SK-N-SH (cell line): ENCODE results near the gene ATP6V0E1. TPM values are rescaled to one million over a fixed set of nuclear protein-coding genes. Genes with fewer than 3 reads are reported as not detected.

Experiments used
- CTCF ChIA-PET: fragments of 300-600, 350-600 bp; formaldehyde crosslinking; extraction: SDS; loops from one replicate; lab custom pipeline; 2021; lab: Yijun Ruan, JAX
- POLR2A ChIA-PET: fragments of 350-600 bp; sonication (Branson Sonifier 250); formaldehyde crosslinking; extraction: SDS; loops from one replicate; lab custom pipeline; 2020; ENCODE audit warnings: antibody characterized with exemption, inconsistent platforms; lab: Yijun Ruan, JAX
- DNase-seq: peaks from one replicate; pipeline ENCODE4 v3.0.0; 2012
- H2AFZ ChIP-seq: fragments of 200-600 bp; sonication (generic); 2 replicates; pipeline ENCODE4 v1.8.1; 2016; ENCODE audit warnings: antibody characterized with exemption, mild to moderate bottlenecking, low read depth
- H3F3A ChIP-seq: fragments of 200-600 bp; sonication (generic); replicated peaks from 2 replicates; pipeline ENCODE3; 2016; ENCODE audit warnings: antibody characterized with exemption, mild to moderate bottlenecking; ENCODE audit not compliant: insufficient read depth
- H3K27ac ChIP-seq, 2 experiments: fragments of 200-500 bp in 1 of 2; fragments of 200-600 bp in 1 of 2; sonication (Bioruptor generic) in 1 of 2; sonication (generic), shearing (Covaris generic) in 1 of 2; 2 replicates each; pipeline versions ENCODE4 v1.5.1 to v1.6.1; 2014 to 2016; ENCODE audit warnings: low read depth in 2 of 2, inconsistent platforms in 1 of 2, low read length in 1 of 2, mild to moderate bottlenecking in 1 of 2, mixed read lengths in 1 of 2
- H3K27me3 ChIP-seq: fragments of 200-600 bp; sonication (generic), shearing (Covaris generic); 2 replicates; pipeline ENCODE4 v1.6.1; 2016; ENCODE audit warnings: mixed run types; ENCODE audit not compliant: insufficient read depth
- H3K36me3 ChIP-seq, 2 experiments: fragments of 200-500 bp in 1 of 2; fragments of 200-600 bp in 1 of 2; sonication (Bioruptor generic) in 1 of 2; sonication (generic) in 1 of 2; replicated peaks in 1 of 2; 2 replicates each; pipeline versions ENCODE3 to v1.5.1; 2014 to 2016; ENCODE audit warnings: low read length in 1 of 2, mild to moderate bottlenecking in 1 of 2; ENCODE audit not compliant: insufficient read depth in 2 of 2, control insufficient read depth in 1 of 2
- H3K4me1 ChIP-seq, 2 experiments: fragments of 200-500 bp in 1 of 2; fragments of 200-600 bp in 1 of 2; sonication (Bioruptor generic) in 1 of 2; sonication (generic), shearing (Covaris generic) in 1 of 2; 2 replicates each; pipeline versions ENCODE4 v1.5.1 to v1.6.1; 2014 to 2016; ENCODE audit warnings: low read depth in 1 of 2, low read length in 1 of 2, mixed run types in 1 of 2; ENCODE audit not compliant: insufficient read depth in 2 of 2, control insufficient read depth in 1 of 2
- H3K4me2 ChIP-seq: fragments of 200-600 bp; sonication (generic), shearing (Covaris generic); 2 replicates; pipeline ENCODE4 v1.6.1; 2017; ENCODE audit warnings: mixed run types
- H3K4me3 ChIP-seq, 2 experiments: fragments of 200-500 bp in 1 of 2; fragments of 200-600 bp in 1 of 2; sonication (Bioruptor generic) in 1 of 2; sonication (generic), shearing (Covaris generic) in 1 of 2; 2 replicates each; pipeline versions ENCODE4 v1.5.1 to v1.8.1; 2014 to 2016; ENCODE audit warnings: low read depth in 2 of 2, inconsistent platforms in 1 of 2, low read length in 1 of 2, mild to moderate bottlenecking in 1 of 2, mixed read lengths in 1 of 2, moderate library complexity in 1 of 2
- H3K79me2 ChIP-seq: fragments of 200-600 bp; sonication (generic); 2 replicates; pipeline ENCODE4 v1.8.1; 2017; ENCODE audit warnings: mild to moderate bottlenecking; ENCODE audit not compliant: insufficient read depth
- H3K9ac ChIP-seq: fragments of 200-600 bp; sonication (generic); 2 replicates; pipeline ENCODE4 v1.6.1; 2017; ENCODE audit warnings: mixed run types
- H3K9me2 ChIP-seq: fragments of 200-600 bp; sonication (generic); 2 replicates; pipeline ENCODE4 v1.6.1; 2017; ENCODE audit warnings: mixed run types
- H3K9me3 ChIP-seq: fragments of 200-600 bp; sonication (generic); 2 replicates; pipeline ENCODE4 v1.6.1; 2017; ENCODE audit warnings: mixed run types, mild to moderate bottlenecking, moderate library complexity
- H4K20me1 ChIP-seq: fragments of 200-600 bp; sonication (generic); 2 replicates; pipeline ENCODE4 v1.6.1; 2017; ENCODE audit warnings: mild to moderate bottlenecking, mixed run types; ENCODE audit not compliant: insufficient read depth
- EP300 ChIP-seq, 2 experiments: IDR thresholded peaks; 2 replicates each; pipeline versions ENCODE4 v1.4.0 to v1.6.1; 2012; ENCODE audit warnings: borderline replicate concordance in 1 of 2, low read depth in 1 of 2, low read length in 1 of 2
- EZH2phosphoT487 ChIP-seq: fragments of 200-600 bp; sonication (generic); IDR thresholded peaks from 2 replicates; pipeline ENCODE4 v1.6.1; 2017; ENCODE audit warnings: low read depth, mixed run types, mild to moderate bottlenecking, antibody characterized with exemption, moderate library complexity, borderline replicate concordance
- MEF2A ChIP-seq: IDR thresholded peaks from 2 replicates; pipeline ENCODE4 v1.4.0; 2012; ENCODE audit warnings: low read depth, borderline replicate concordance
- RFX5 ChIP-seq: IDR thresholded peaks from 2 replicates; pipeline ENCODE4 v1.6.1; 2012; ENCODE audit warnings: mild to moderate bottlenecking, improper control_type of control experiment, low read length
- WGBS: methylation state at CpG from one replicate; pipeline ENCODE4 v1.1.6; 2017; ENCODE audit warnings: low lambda C conversion rate; 5-methylcytosine and 5-hydroxymethylcytosine counted together
- polyA plus RNA-seq, 3 experiments: library from polyadenylated mRNA; depleted of rRNA; stranded (reverse); fragments of >200 nt; gene quantifications; 2 replicates each; pipeline ENCODE4 v1.2.3, GENCODE V29; 2012
- small RNA-seq, 7 experiments: library from RNA; depleted of rRNA; stranded (forward); fragments of <200 nt; gene quantifications; one replicate each; pipeline ENCODE3, GENCODE V24; 2012
- TF ChIP-seq, protein P1 (sequence below): IDR thresholded peaks from 2 replicates; pipeline ENCODE4 v1.4.0; 2012; ENCODE audit warnings: low read depth

Gene ATP6V0E1
- polyA plus RNA-seq, 1 of the 3 experiments (the other 2 are of a cell fraction) = 243 TPM

- ChIA-PET CTCF (no interaction called here), POLR2A (no interaction called here)
- no peak for DNase-seq
- no peaks in the 10 kb centered on the region for H3K9me3 ChIP-seq
- no peak overlapping the region for H3K4me3 ChIP-seq
- H3K9ac ChIP-seq = no peak overlapping the region
- no peaks in the 10 kb centered on the region for H3F3A ChIP-seq
- H4K20me1 ChIP-seq = no peaks in the 10 kb centered on the region
- H3K27me3 ChIP-seq = no peaks in the 10 kb centered on the region
- peaks cover 0 to 7% of the 10 kb centered on the region in 2 experiments for H3K36me3 ChIP-seq
- H3K4me1 ChIP-seq = no peaks in the 10 kb centered on the region
- no peak overlapping the region for H2AFZ ChIP-seq
- TF ChIP-seq, protein P1, sequence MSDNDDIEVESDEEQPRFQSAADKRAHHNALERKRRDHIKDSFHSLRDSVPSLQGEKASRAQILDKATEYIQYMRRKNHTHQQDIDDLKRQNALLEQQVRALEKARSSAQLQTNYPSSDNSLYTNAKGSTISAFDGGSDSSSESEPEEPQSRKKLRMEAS = no peak
- no peak for TF ChIP-seq MEF2A
- no peak for TF ChIP-seq RFX5
- TF ChIP-seq EP300 (IDR thresholded peaks at IDR 0.05; ENCODE audit: borderline replicate concordance in 1 of 2, low read depth in 1 of 2, low read length in 1 of 2) = no peak
- TF ChIP-seq EZH2phosphoT487 = no peak
- no peaks in the 10 kb centered on the region for H3K79me2 ChIP-seq
- 98% methylated on average over 3 of the region's 3 CpGs for WGBS
- H3K27ac ChIP-seq = no peak overlapping the region
- H3K4me2 ChIP-seq = no peak overlapping the region
- H3K9me2 ChIP-seq = no peaks in the 10 kb centered on the region
Observed at GRCh38 chr5:173078878-173079277, 95.3 kb downstream of the ATP6V0E1 start.

Small RNAs within 50 kb of the gene (small RNA-seq; reads per million reads assigned to genes)
- gene RF00019 = 0 reads per million in 7 experiments
- 16.4 to 2,433 (median 56.0) reads per million in 7 experiments for gene SNORA74B

Other genes starting within 250 kb of the ATP6V0E1 start
- gene DUSP1, start 212.6 kb upstream of the ATP6V0E1 start, polyA plus RNA-seq (2012; rRNA removed) = 373 and 455 TPM in 2 replicates
- 101 and 111 TPM in 2 replicates for gene ERGIC1, start 149.5 kb upstream of the ATP6V0E1 start, polyA plus RNA-seq (2012; rRNA removed)
- 193 and 212 TPM in 2 replicates for gene RPL26L1, start 24.3 kb upstream of the ATP6V0E1 start, polyA plus RNA-seq (2012; rRNA removed)
- 2.4 and 3.2 TPM in 2 replicates for gene CREBRF, start 72.6 kb downstream of the ATP6V0E1 start, polyA plus RNA-seq (2012; rRNA removed)
- 16.7 and 21.1 TPM in 2 replicates for gene BNIP1, start 160.8 kb downstream of the ATP6V0E1 start, polyA plus RNA-seq (2012; rRNA removed)